GM23248 (cell line): Measurements from ENCODE around the gene CHST5. TPM values are rescaled to one million over a fixed set of nuclear protein-coding genes. Genes with fewer than 3 reads are reported as not detected.

Experiments used
- DNase-seq: peaks from one replicate; pipeline ENCODE4 v3.0.0-alpha.2; 2015
- H2AFZ ChIP-seq: fragments of 200-600 bp; sonication (generic); 2 replicates; pipeline ENCODE4 v1.6.1; 2016; ENCODE audit warnings: antibody characterized with exemption
- H3F3A ChIP-seq: fragments of 200-600 bp; sonication (generic); 2 replicates; pipeline ENCODE4 v1.6.1; 2016; ENCODE audit warnings: mild to moderate bottlenecking, antibody characterized with exemption, mixed run types; ENCODE audit not compliant: insufficient read depth
- H3K27ac ChIP-seq: fragments of 200-600 bp; sonication (generic); 2 replicates; pipeline ENCODE4 v1.5.1; 2016; ENCODE audit warnings: mild to moderate bottlenecking
- H3K27me3 ChIP-seq: fragments of 200-600 bp; sonication (generic); replicated peaks from 2 replicates; pipeline ENCODE4 v1.6.1; 2016; ENCODE audit warnings: mild to moderate bottlenecking; ENCODE audit not compliant: insufficient read depth
- H3K36me3 ChIP-seq: fragments of 200-600 bp; sonication (generic); 2 replicates; pipeline ENCODE4 v1.6.1; 2016; ENCODE audit warnings: low read depth, mild to moderate bottlenecking
- H3K4me1 ChIP-seq: fragments of 200-600 bp; sonication (generic); 2 replicates; pipeline ENCODE4 v1.6.1; 2016; ENCODE audit warnings: mild to moderate bottlenecking; ENCODE audit not compliant: insufficient read depth
- H3K4me2 ChIP-seq: fragments of 200-600 bp; sonication (generic); one replicate; pipeline ENCODE4 v1.6.1; 2016; ENCODE audit warnings: mild to moderate bottlenecking; ENCODE audit not compliant: unreplicated experiment
- H3K4me3 ChIP-seq: fragments of 200-600 bp; sonication (generic); 2 replicates; pipeline ENCODE4 v1.5.1; 2016; ENCODE audit warnings: mild to moderate bottlenecking
- H3K79me2 ChIP-seq: fragments of 200-600 bp; sonication (generic); 2 replicates; pipeline ENCODE4 v1.6.1; 2016; ENCODE audit warnings: mild to moderate bottlenecking; ENCODE audit not compliant: insufficient read depth
- H3K9ac ChIP-seq: fragments of 200-600 bp; sonication (generic); 2 replicates; pipeline ENCODE4 v1.6.1; 2016; ENCODE audit warnings: mild to moderate bottlenecking
- H3K9me2 ChIP-seq: fragments of 200-600 bp; sonication (generic); 2 replicates; pipeline ENCODE4 v1.6.1; 2016; ENCODE audit warnings: mixed run types, mild to moderate bottlenecking, moderate library complexity; ENCODE audit not compliant: insufficient read depth
- H3K9me3 ChIP-seq: fragments of 200-600 bp; sonication (generic); one replicate; pipeline ENCODE4 v1.6.1; 2017; ENCODE audit warnings: low read depth
- H4K20me1 ChIP-seq: fragments of 200-600 bp; sonication (generic); 2 replicates; pipeline ENCODE4 v1.6.0; 2016; ENCODE audit not compliant: insufficient read depth
- EZH2 ChIP-seq: fragments of 200-600 bp; sonication (generic); IDR thresholded peaks from 2 replicates; pipeline ENCODE4 v1.6.1; 2018; ENCODE audit warnings: antibody characterized with exemption, mild to moderate bottlenecking; ENCODE audit not compliant: insufficient read depth, poor library complexity, severe bottlenecking
- EZH2phosphoT487 ChIP-seq: fragments of 200-600 bp; sonication (generic); IDR thresholded peaks from 2 replicates; pipeline ENCODE4 v1.6.1; 2018; ENCODE audit warnings: antibody characterized with exemption, moderate library complexity, mild to moderate bottlenecking, low read depth; ENCODE audit not compliant: insufficient read depth
- WGBS, 2 experiments: methylation state at CpG; one replicate each; pipeline ENCODE4 v1.1.6; 2015 to 2017; ENCODE audit warnings: low lambda C conversion rate in 2 of 2, low coverage in 1 of 2; ENCODE audit errors: missing lambda C conversion rate in 2 of 2; 5-methylcytosine and 5-hydroxymethylcytosine counted together
- in situ Hi-C: fragments of 300-500 bp; cut with MboI; formaldehyde crosslinking; loops from 2 replicates; pipeline ENCODE4 v1.15.0; 2020
- polyA plus RNA-seq: library from polyadenylated mRNA; unstranded; fragments of >200 nt; fragmentation: Nextera tagmentation; extraction: Ambion mirVana; gene quantifications from 2 replicates; pipeline ENCODE4 v1.2.1, GENCODE V29; 2016
- total RNA-seq: library from RNA; depleted of rRNA; stranded (reverse); fragments of >200 nt; shearing (Covaris generic); gene quantifications from 2 replicates; pipeline ENCODE4 v1.2.3, GENCODE V29; 2014

CHST5 gene
- total and polyA plus RNA-seq, 2 experiments from 2014 or later: not detected

DNA sequence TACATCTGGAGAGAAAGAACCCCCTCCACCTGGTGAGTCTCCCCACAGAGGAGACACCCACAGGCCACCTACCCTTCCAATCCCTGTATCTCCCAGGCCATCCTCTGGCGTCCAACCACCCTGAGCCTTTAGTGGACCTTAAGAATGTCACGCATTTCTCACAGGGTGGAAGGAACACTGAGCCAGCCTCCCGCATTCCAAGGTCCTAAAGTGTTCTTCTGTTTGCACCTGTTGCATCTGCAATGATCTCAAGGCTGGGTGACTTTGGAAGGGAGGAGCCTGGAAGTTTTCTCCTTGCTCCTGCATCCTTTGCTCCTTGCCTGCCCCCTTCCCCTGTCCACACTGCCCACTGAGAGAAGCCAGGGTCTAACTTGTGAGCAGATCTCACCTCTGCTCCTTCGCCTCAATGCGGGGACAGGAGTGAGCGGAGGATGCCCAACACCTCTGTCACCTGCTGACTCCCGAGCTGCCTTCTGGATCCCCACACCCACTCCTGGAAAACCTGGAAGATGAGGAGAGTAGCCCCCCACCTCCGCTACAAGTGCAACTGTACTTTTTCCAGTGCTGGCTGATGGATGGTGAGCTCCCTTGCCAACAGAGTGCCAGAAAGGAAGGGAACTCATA is 3.7 kb downstream of the CHST5 start:
- in situ Hi-C loops: no loop called here
- no peak overlapping the region for H3K9ac ChIP-seq
- H3K4me2 ChIP-seq: no peak overlapping the region
- no peaks in the 10 kb centered on the region for H3F3A ChIP-seq
- TF ChIP-seq EZH2phosphoT487 (no peak), EZH2 (no peak)
- no peaks in the 10 kb centered on the region for H3K9me2 ChIP-seq
- WGBS, 2 experiments: 65 to 76% methylated on average over 8 of the region's 8 CpGs
- no peak for DNase-seq
- no peaks in the 10 kb centered on the region for H3K27me3 ChIP-seq
- no peaks in the 10 kb centered on the region for H4K20me1 ChIP-seq
- no peak overlapping the region for H3K27ac ChIP-seq
- H3K4me3 ChIP-seq: no peak overlapping the region
- no peak overlapping the region for H2AFZ ChIP-seq
- no peaks in the 10 kb centered on the region for H3K4me1 ChIP-seq
- H3K9me3 ChIP-seq: no peaks in the 10 kb centered on the region
- no peaks in the 10 kb centered on the region for H3K79me2 ChIP-seq
- H3K36me3 ChIP-seq: no peaks in the 10 kb centered on the region

DNA sequence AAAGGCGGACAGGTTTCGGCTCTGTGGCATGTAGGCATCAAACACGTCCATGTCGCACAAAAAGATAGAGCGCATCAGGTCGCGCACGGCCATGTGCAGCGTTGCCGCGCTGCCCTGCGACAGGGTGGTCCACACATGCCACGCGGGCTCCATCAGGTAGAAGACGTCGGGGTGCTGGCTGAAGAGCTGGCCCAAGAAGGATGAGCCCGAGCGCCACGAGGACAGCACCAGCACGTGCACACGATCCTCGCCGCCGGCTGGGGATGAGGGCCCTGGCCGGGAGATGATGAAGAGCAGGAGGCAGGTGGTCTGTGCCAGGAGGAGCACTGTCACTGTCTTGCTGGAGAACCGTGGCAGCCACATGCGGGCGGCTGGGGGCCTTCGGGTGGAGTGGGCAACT is 5.9 kb downstream of the CHST5 start:
- no peaks in the 10 kb centered on the region for H3K36me3 ChIP-seq
- H3F3A ChIP-seq: no peaks in the 10 kb centered on the region
- H3K27ac ChIP-seq: no peak overlapping the region
- no peaks in the 10 kb centered on the region for H3K27me3 ChIP-seq
- H2AFZ ChIP-seq: no peak overlapping the region
- H3K4me3 ChIP-seq: no peak overlapping the region
- no peak for TF ChIP-seq EZH2phosphoT487
- no peak for TF ChIP-seq EZH2
- WGBS, 2 experiments: 89 to 90% methylated on average over 29 of the region's 29 CpGs
- no peak overlapping the region for H3K9ac ChIP-seq
- in situ Hi-C loops: no loop called here
- H4K20me1 ChIP-seq: no peaks in the 10 kb centered on the region
- H3K9me2 ChIP-seq: no peaks in the 10 kb centered on the region
- H3K9me3 ChIP-seq: no peaks in the 10 kb centered on the region
- no peak for DNase-seq
- H3K4me1 ChIP-seq: no peaks in the 10 kb centered on the region
- H3K79me2 ChIP-seq: no peaks in the 10 kb centered on the region
- no peak overlapping the region for H3K4me2 ChIP-seq

DNA sequence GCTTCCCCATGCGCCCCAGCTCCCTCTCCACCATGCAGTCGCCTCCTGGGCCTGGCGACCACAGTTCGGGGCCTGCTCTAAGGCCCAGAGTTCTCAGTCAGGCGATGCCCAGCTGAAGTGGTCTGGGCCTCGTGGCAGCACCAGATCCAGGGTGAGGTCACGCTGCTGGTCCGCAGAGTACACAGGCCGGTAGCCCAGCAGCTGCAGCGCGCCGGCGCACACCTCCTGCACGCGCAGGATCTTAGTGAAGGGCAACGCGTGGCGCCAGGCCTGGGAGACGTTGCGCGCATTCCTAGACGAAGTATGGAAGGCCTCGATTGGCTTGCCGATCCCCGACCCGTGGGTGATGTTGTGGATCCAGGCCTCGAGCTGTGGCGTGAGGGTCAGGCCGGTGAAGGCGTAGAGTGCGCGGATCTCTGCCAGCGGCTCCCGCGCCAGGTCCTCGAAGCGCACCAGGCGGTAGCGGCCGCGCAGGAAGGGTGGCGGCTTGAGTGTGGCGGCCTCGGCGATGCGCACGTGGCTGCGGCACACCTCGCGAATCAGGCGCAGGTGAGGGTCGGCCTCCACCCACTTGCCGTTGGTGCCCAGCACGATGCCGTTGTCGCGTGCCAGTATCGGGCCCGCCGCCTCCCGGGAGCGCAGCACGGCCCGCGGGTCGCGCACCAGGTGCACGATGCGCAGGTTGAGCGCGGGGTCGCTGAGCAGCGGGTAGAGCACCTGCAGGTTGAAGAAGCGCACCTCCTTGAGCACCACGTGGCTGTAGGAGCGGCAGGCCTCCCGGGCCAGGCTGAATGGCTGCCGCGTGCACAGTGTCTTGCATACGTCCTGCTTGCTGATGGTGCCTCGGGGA is 6.6 kb downstream of the CHST5 start:
- 94 to 95% methylated on average over 66 to 81 of the region's 81 CpGs for WGBS, 2 experiments
- Histone ChIP-seq H4K20me1 (no peaks in the 10 kb centered on the region), H3K9ac (no peak overlapping the region), H3K9me3 (no peaks in the 10 kb centered on the region), H3K9me2 (no peaks in the 10 kb centered on the region), H3F3A (no peaks in the 10 kb centered on the region), H3K27ac (no peak overlapping the region), H3K27me3 (no peaks in the 10 kb centered on the region), H3K79me2 (no peaks in the 10 kb centered on the region), H2AFZ (no peak overlapping the region), H3K36me3 (no peaks in the 10 kb centered on the region), H3K4me1 (no peaks in the 10 kb centered on the region), H3K4me3 (no peak overlapping the region), H3K4me2 (no peak overlapping the region)
- in situ Hi-C loops: no loop called here
- no peak for DNase-seq
- no peak for TF ChIP-seq EZH2phosphoT487
- no peak for TF ChIP-seq EZH2

DNA sequence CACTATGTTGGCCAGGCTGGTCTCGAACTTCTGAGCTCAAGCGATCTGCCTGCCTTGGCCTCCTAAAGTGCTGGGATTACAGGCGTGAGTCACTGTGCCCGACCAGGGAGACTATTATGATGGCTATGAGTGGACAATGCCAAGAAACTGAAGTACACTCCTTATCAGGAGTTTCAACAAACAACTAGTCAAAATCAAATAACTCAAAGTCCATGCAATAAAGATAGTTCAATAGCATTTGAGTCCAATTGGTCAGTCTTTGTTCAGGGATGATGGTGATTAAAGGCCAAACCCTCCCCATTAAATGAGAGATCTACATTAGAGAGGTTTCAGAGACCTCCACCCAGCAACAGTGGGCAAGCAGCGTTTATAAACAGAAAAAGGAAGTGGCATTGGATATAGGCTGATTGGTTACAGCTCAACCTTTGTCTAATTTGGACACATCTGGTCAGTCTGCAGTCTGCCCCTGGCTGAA is 8.0 kb downstream of the CHST5 start:
- Histone ChIP-seq H3K27ac (no peak overlapping the region), H3K79me2 (no peaks in the 10 kb centered on the region), H3K4me3 (no peak overlapping the region), H3F3A (no peaks in the 10 kb centered on the region), H3K9me2 (no peaks in the 10 kb centered on the region), H3K4me2 (no peak overlapping the region), H3K4me1 (no peaks in the 10 kb centered on the region), H4K20me1 (no peaks in the 10 kb centered on the region), H2AFZ (no peak overlapping the region), H3K27me3 (no peaks in the 10 kb centered on the region), H3K9ac (no peak overlapping the region), H3K36me3 (no peaks in the 10 kb centered on the region), H3K9me3 (no peaks in the 10 kb centered on the region)
- in situ Hi-C loops: no loop called here
- TF ChIP-seq EZH2phosphoT487 (no peak), EZH2 (no peak)
- 83 to 86% methylated on average over 5 of the region's 5 CpGs for WGBS, 2 experiments
- DNase-seq: no peak
